ENCODE measurements around the gene LRCH4.

GRCh38 chr7:100620804-100621203 is 34.9 kb upstream of the LRCH4 start:
- no peak for TF ChIP-seq CTCF (IDR thresholded peaks at IDR 0.05)
- TF ChIP-seq EP300 (IDR thresholded peaks at IDR 0.05) = no peak

Data from upper lobe of left lung (tissue), 4 donors.